ENCODE results near the gene CCL19. TPM values are rescaled to one million over a fixed set of nuclear protein-coding genes. Genes with fewer than 3 reads are reported as not detected.
"Not testable (repeated sequence)": the region's sequence is repeated elsewhere in the genome, so short reads cannot be mapped to it uniquely, and the experiment has no call there.

Gene CCL19
- total RNA-seq (not detected), polyA plus RNA-seq (not detected), total RNA-seq (0 reads per million in 6 experiments)

DNA sequence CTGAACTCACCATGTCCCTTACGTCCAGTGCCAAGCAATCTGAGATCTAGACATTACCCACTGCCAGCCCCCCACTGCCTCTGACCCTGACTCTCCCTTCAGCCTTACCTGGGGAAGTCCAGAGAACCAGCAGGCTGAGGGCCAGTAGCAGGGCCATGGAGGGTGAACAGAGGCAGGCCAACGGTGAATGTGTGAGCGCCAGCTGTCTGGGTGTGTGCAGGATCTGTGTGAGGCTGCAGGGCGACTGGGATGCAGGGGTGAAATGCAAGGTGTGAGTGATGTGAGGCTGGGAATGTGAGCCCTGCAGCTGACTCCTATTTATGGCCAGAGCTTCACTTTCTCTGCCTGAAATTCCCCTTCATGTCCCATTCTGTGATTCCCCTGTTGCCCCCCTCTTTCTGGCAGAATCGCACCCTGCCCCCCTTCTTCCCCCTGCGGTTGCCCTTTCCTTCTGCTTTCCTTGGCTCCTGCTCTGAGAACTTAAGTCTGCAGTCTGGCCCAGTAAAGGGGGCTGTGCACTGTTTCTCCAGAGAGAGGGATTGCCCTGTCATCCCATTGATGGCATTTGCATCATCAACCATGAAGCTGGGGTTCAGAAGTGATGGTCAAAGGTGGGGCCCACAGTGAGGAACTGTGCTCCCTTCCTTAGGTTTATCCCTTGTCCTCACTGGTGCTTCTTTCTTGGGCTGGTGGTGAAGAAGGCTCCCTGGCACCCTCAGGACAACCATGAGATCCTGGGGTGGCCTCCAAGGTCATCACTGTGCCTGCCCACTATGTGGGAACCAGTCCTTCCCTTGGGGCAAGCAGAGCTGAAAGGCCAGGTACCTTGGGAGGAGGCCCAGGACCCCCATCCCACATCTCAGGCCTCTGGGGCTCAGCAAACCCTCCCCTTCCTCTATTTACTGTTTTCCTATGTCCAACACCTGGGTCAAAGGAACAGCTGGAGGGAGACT lies at the start of gene CCL19:
Gene CCL19 (minus strand): TSS at position 294 of the 953 bp plus-strand sequence. CDS start 137 bp downstream, at position 157.
- ATAC-seq = no peak

DNA sequence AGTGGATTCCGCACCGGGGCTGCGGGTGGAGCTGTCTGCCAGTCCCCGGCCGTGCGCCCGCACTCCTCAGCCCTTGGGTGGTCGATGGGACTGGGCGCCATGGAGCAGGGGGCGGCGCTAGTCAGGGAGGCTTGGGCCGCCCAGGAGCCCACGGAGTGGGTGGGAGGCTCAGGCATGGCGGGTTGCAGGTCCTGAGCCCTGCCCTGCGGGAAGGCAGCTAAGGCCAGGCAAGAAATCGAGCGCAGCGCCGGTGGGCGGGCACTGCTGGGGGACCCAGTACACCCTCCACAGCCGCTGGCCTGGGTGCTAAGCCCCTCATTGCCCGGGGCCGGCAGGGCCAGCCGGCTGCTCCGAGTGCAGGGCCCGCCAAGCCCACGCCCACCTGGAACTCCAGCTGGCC lies 49.1 kb upstream of the CCL19 start:
- H3K36me3 Mint-ChIP-seq, H3K9me3 Mint-ChIP-seq, ATAC-seq, H3K27ac Mint-ChIP-seq, H3K4me3 Mint-ChIP-seq, DNase-seq, POLR2A ChIA-PET, H3K4me1 Mint-ChIP-seq: not testable (repeated sequence)
- peaks cover 10 to 39% (median 23%) of the 10 kb centered on the region in 5 donors for H3K27me3 Mint-ChIP-seq

More for the DNA sequence above, at the start of gene CCL19:
- H3K9me3 Mint-ChIP-seq = no peaks in the 10 kb centered on the region
- H3K4me1 Mint-ChIP-seq = no peaks in the 10 kb centered on the region
- no peaks in the 10 kb centered on the region for H3K36me3 Mint-ChIP-seq
- peak within 1 kb of the TSS in 1 of 10 donors; percentile 55 for H3K27ac Mint-ChIP-seq
- no peak for DNase-seq
- no peak within 1 kb of the TSS for H3K4me3 Mint-ChIP-seq
- H3K27me3 Mint-ChIP-seq = peaks cover 0 to 5% (median 2%) of the 10 kb centered on the region in 5 donors
- POLR2A ChIA-PET = no interaction called here

DNA sequence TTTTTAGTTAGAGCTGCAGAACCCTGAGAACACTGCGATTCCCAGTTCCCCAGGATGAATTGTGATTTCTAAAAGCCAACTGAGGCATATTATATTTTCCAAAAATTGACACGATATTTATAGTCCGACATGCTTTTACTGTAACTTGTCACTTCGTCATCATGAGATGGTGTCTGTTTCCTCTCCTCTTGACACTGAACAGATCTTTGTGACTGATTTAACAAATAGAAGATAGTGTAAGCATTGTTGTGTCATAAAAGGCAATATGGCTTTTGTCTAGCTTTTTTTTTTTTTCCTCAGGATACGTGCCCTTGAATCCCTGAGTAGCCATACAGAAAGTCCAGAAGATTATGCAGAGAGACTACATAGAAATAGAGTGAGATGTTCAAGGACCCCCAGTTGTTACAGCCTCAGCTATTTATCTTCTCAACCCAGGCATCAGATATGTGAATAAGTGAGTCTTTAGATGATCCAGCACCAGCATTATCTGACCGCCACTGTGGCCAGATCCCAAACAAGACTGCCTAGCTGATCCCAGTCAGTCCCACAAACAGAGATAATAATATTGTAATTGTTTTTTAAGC lies 46.7 kb upstream of the CCL19 start:
- Mint-ChIP-seq H3K27me3 (peaks cover 10 to 21% (median 20%) of the 10 kb centered on the region in 5 donors), H3K4me1 (no peaks in the 10 kb centered on the region), H3K36me3 (no peaks in the 10 kb centered on the region), H3K9me3 (no peaks in the 10 kb centered on the region), H3K4me3 (no peak overlapping the region), H3K27ac (no peak overlapping the region)
- DNase-seq (no peak), ATAC-seq (no peak)
- POLR2A ChIA-PET = no interaction called here

DNA sequence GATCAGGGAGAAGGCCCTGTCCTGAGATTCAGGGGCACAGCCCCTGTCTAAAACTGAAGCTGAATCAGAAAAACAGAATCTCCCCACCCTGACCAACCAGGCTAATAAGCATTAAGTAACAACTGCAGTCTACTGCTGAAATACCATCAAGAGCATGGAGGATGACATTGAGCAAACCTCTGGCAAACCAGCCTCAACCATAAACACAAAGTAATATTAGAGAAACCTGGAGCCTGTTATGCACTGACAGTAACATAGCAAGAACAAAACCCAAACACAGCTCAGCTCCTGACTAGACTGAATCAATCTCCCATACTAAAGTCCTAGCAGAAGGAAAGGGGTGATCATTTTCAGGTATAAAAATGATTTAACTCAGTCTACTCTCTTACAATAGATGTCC lies 43.6 kb upstream of the CCL19 start:
- no peaks in the 10 kb centered on the region for H3K9me3 Mint-ChIP-seq

DNA sequence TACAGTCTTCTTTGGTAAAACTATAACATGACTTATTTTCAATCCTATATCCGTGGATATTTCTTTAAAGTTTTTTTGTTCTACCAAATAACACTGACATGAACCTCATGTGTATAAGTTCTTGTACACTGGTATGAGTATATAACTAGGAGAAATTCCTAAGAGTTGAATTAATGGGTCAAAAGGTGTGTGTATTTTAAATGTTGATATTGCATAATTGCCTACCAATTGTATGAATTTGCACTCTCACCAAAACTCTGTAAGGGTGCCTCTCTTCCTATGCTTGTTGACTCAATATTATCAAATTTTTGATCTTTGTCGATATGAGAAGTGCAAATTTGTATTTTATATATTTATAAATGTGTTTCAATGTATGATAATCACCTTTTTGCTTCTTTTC lies 41.8 kb upstream of the CCL19 start:
- Mint-ChIP-seq H3K27ac (no peak overlapping the region), H3K4me3 (no peak overlapping the region), H3K27me3 (peaks cover 0 to 12% (median 3%) of the 10 kb centered on the region in 5 donors), H3K9me3 (no peaks in the 10 kb centered on the region), H3K4me1 (no peaks in the 10 kb centered on the region), H3K36me3 (no peaks in the 10 kb centered on the region)
- POLR2A ChIA-PET = no interaction called here
- no peak for DNase-seq
- ATAC-seq = no peak

More for the DNA sequence above, 43.6 kb upstream of the CCL19 start:
- DNase-seq (no peak), ATAC-seq (no peak)
- POLR2A ChIA-PET = no interaction called here
- H3K27ac Mint-ChIP-seq = no peak overlapping the region
- H3K27me3 Mint-ChIP-seq = peaks cover 9 to 17% (median 10%) of the 10 kb centered on the region in 5 donors
- no peak overlapping the region for H3K4me3 Mint-ChIP-seq
- no peaks in the 10 kb centered on the region for H3K36me3 Mint-ChIP-seq
- no peaks in the 10 kb centered on the region for H3K4me1 Mint-ChIP-seq

DNA sequence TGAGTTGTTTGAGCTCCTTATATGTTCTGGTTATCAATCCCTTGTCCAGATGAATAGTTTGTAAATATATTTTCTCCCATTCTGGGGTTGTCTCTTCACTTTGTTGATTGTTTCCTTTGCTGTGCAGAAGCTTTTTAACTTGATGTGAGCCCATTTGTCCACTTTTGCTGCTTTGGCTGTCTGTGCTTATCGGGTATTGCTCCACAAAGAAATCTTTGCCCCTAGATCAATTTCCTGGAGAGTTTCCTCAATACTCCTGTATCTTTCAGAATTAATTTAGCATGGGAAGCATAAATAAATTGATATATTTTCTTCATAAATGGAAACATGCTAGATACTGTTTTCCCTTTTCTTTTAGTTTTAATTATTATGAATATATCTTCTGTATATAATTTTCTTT lies 41.4 kb upstream of the CCL19 start:
- no peaks in the 10 kb centered on the region for H3K36me3 Mint-ChIP-seq

DNA sequence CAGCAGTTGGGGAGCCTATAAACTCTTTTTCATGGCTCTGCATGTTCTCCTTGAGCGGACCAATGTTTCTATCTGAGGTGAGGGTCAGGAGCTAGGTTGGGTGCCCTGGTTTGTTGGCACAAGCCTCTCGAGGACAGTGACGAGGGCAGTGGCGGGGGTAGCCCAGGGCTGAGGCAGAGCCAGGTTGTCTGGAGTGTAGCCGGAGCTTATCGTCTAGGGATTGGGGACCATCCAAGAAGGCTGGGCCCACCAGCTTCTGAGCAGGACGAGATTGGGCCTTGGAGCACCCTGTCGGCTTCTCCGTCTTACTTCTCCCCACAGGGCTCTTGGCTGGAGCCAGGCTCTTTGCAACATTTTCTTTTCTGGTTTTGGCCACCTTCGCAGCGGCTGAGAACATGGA lies 32.1 kb upstream of the CCL19 start:
- H3K27ac Mint-ChIP-seq = no peak overlapping the region
- no peak overlapping the region for H3K4me3 Mint-ChIP-seq
- DNase-seq (no peak), ATAC-seq (no peak)
- H3K27me3 Mint-ChIP-seq = peaks cover 0 to 7% (median 6%) of the 10 kb centered on the region in 5 donors
- H3K4me1 Mint-ChIP-seq = no peaks in the 10 kb centered on the region
- no peaks in the 10 kb centered on the region for H3K9me3 Mint-ChIP-seq
- H3K36me3 Mint-ChIP-seq = no peaks in the 10 kb centered on the region
- POLR2A ChIA-PET = no interaction called here

More for the DNA sequence above, 41.4 kb upstream of the CCL19 start:
- Mint-ChIP-seq H3K9me3 (no peaks in the 10 kb centered on the region), H3K27me3 (peaks cover 0 to 10% (median 2%) of the 10 kb centered on the region in 5 donors), H3K4me1 (no peaks in the 10 kb centered on the region), H3K4me3 (no peak overlapping the region), H3K27ac (no peak overlapping the region)
- ATAC-seq (no peak), DNase-seq (no peak)
- POLR2A ChIA-PET = no interaction called here

DNA sequence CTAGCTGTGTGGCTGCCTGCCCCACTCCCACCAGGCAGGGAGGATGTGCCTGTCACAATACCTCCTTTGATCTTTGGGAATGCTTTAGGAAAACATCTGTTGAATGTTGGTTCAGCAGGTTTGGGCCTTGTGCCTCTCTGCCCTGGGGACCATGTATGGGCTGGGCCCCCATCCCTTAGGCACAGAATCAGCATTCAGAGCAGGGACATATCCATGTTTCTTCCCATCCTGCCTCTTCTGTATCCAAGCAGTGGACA lies 28.6 kb upstream of the CCL19 start:
- DNase-seq, H3K36me3 Mint-ChIP-seq, H3K4me1 Mint-ChIP-seq, H3K27ac Mint-ChIP-seq, POLR2A ChIA-PET, ATAC-seq, H3K4me3 Mint-ChIP-seq, H3K9me3 Mint-ChIP-seq: not testable (repeated sequence)
- H3K27me3 Mint-ChIP-seq = peaks cover 0 to 24% (median 19%) of the 10 kb centered on the region in 5 donors

DNA sequence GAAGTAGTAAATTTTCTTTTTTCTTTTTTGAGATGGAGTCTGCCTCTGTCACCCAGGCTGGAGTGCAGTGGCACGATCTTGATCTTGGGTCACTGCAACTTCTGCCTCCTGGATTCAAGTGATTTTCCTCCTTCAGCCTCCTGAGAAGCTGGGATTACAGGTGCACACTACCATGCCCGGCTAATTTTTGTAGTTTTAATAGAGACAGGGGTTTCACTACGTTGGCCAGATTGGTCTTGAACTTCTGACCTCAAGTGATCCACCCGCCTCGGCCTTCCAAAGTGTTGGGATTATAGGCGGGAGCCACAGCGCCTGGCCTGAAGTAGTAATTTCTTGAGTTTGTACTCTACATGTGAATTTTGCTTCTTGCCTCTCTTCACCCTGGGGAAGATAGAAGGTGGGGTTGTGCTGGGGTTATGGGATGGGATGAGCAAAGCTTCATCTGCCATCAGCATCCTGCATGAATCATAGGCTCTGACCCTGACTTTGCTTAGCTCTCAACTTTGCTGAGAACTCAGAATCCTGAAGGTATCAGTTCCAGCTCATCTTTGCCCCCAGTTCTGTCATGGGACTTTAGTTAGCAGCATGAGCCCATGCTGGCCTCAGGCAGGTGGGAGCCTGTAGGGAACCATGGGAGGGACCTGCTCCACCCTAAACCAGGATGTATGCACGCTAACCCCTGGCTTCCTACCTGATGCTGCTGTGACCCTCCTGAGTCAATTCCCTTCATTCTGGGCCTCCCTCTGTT lies 28.1 kb upstream of the CCL19 start:
- no peak overlapping the region for H3K4me3 Mint-ChIP-seq
- H3K36me3 Mint-ChIP-seq = no peaks in the 10 kb centered on the region
- ATAC-seq = no peak
- H3K9me3 Mint-ChIP-seq = peaks cover 0 to 1% (median 0%) of the 10 kb centered on the region in 9 donors
- H3K27ac Mint-ChIP-seq = no peak overlapping the region
- DNase-seq = no peak
- POLR2A ChIA-PET = no interaction called here
- peaks cover 1 to 26% (median 20%) of the 10 kb centered on the region in 5 donors for H3K27me3 Mint-ChIP-seq
- H3K4me1 Mint-ChIP-seq = no peaks in the 10 kb centered on the region

DNA sequence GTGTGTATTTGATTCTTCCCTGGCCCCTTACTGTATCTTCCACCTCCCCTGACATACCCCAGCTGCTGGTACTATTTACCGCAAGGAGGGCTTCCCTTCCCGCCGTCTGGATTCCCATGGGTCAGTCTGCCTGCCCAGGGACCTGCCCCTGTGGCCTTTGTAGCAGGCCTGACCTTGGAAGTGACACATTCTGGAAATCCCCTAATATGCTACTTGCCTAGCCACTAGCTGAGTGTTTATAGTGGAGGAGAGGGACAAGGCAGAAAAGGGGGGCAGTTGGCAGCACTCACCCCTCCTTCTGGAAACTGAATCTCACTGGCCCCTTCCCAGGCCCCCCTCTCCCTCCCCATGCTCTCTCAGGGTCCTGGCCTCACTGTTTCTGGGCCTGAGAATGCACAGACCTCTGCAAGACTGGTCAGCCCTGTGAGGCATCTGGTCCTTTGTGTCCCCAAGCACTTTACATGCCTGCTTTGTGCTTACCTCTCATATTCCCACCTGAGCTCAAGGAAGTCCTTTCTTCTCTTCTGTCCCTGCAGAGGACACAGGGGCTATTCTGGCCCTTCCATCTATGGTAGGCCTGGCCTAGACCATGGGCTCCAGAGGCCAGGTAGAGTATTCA lies 27.0 kb upstream of the CCL19 start:
- no peaks in the 10 kb centered on the region for H3K36me3 Mint-ChIP-seq
- H3K4me1 Mint-ChIP-seq = no peaks in the 10 kb centered on the region
- H3K27me3 Mint-ChIP-seq = peaks cover 8 to 32% (median 27%) of the 10 kb centered on the region in 5 donors
- H3K9me3 Mint-ChIP-seq = peaks cover 0 to 1% (median 0%) of the 10 kb centered on the region in 9 donors
- POLR2A ChIA-PET = no interaction called here
- no peak for DNase-seq
- ATAC-seq = no peak
- H3K27ac Mint-ChIP-seq = no peak overlapping the region
- no peak overlapping the region for H3K4me3 Mint-ChIP-seq

DNA sequence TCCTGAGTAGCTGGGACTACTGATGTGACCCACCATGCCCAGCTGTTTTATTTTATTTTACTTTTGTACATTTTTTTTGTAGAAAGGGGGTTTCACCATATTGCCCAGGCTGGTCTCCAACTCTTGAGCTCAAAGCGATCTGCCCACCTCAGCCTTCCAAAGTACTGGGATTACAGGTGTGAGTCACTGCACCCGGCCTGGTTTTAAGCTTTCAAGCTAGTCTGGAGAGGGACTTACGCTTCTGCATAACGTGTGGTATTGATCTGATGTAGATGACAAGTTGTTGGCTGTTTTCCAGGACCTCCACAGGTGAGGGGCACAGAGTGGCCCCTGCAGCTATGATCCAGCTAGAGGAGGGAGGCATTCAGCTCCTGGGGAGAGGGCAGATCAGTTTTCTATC lies 25.6 kb upstream of the CCL19 start:
- Mint-ChIP-seq H3K4me3 (no peak overlapping the region), H3K27me3 (peaks cover 8 to 34% (median 27%) of the 10 kb centered on the region in 5 donors), H3K4me1 (no peaks in the 10 kb centered on the region), H3K36me3 (no peaks in the 10 kb centered on the region), H3K9me3 (peaks cover 0 to 1% (median 0%) of the 10 kb centered on the region in 9 donors), H3K27ac (no peak overlapping the region)
- DNase-seq (no peak), ATAC-seq (no peak)
- POLR2A ChIA-PET = no interaction called here

DNA sequence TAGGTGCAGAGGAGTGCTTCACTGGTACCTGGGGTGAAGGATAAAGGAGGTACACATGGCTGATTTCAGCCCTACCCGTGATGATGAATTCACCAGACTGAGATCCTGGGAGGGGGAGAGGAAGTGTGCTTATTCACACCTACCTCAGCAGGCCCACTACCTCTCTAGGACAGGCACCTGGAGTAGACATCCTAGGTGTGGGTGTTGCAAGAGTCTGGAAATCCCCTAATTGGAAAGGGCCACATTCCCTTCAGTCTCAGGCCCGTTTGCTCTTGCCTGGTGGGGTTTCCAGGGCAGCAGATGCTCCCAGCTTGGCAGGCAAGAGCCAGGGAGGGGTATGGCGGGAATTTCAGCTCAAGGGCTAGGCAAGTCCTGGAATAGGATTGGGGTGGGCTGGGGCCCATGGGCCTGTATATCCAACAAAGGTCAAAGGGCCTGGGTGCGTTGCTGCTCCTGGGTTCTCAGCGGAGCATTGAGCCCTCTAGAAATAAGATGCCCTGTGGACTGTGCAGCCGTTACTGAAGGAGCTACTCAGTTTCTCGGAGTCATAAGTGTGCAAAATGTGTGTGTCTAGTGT lies 24.7 kb upstream of the CCL19 start:
- H3K27me3 Mint-ChIP-seq = peaks cover 8 to 30% (median 23%) of the 10 kb centered on the region in 5 donors

More for the DNA sequence above, 24.7 kb upstream of the CCL19 start:
- Mint-ChIP-seq H3K4me1 (no peaks in the 10 kb centered on the region), H3K36me3 (no peaks in the 10 kb centered on the region), H3K4me3 (no peak overlapping the region), H3K27ac (no peak overlapping the region), H3K9me3 (peaks cover 0 to 1% (median 0%) of the 10 kb centered on the region in 9 donors)
- DNase-seq (no peak), ATAC-seq (no peak)
- POLR2A ChIA-PET = no interaction called here

Data from naive thymus-derived CD8-positive, alpha-beta T cell (primary cell).